ENCODE measurements around the gene B3GALT5.

The B3GALT5 gene

GRCh38 chr21:39649526-39649925, 36.8 kb downstream of the B3GALT5 start:
- TF ChIP-seq, protein P1, sequence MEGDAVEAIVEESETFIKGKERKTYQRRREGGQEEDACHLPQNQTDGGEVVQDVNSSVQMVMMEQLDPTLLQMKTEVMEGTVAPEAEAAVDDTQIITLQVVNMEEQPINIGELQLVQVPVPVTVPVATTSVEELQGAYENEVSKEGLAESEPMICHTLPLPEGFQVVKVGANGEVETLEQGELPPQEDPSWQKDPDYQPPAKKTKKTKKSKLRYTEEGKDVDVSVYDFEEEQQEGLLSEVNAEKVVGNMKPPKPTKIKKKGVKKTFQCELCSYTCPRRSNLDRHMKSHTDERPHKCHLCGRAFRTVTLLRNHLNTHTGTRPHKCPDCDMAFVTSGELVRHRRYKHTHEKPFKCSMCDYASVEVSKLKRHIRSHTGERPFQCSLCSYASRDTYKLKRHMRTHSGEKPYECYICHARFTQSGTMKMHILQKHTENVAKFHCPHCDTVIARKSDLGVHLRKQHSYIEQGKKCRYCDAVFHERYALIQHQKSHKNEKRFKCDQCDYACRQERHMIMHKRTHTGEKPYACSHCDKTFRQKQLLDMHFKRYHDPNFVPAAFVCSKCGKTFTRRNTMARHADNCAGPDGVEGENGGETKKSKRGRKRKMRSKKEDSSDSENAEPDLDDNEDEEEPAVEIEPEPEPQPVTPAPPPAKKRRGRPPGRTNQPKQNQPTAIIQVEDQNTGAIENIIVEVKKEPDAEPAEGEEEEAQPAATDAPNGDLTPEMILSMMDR (IDR thresholded peaks at IDR 0.05; ENCODE audit: low read depth, low read length, missing control alignments) = no peak
- no peak for DNase-seq (ENCODE audit: low read depth)
- H3K4me3 ChIP-seq (ENCODE audit: low read depth, low read length) = no peak overlapping the region
- in situ Hi-C loops (cut with HindIII; ENCODE audit: low sequenced_read_pairs) = no loop called here

- no peak overlapping the region for H3K4me3 ChIP-seq (ENCODE audit: low read depth, low read length)
- in situ Hi-C loops (cut with HindIII; ENCODE audit: low sequenced_read_pairs) = no loop called here
- DNase-seq (ENCODE audit: low read depth) = no peak
- TF ChIP-seq, protein P1 (IDR thresholded peaks at IDR 0.05; ENCODE audit: low read depth, low read length, missing control alignments) = no peak
These were observed 37.6 kb downstream of the B3GALT5 start for GRCh38 chr21:39650306-39650705.

DNA sequence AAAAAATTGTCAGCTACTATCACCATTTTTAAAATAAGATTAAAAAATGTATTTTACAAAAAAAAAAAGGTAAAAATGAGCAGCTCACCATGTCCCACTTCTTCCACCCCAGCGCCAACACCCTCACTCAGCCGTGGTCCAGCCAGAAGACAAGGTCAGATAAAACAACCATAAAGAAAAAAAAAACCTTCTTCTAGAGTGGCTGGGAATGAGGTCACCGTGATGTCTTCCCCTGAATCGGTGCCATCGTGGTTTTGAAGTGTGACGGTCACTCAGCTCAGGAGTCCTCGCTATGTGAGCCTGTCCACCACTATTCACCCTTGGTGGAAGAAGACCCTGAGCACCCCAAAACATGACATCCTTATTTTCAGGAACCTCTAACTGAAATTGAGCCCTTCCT, 38.1 kb downstream of the B3GALT5 start:
- TF ChIP-seq, protein P1 (IDR thresholded peaks at IDR 0.05; ENCODE audit: low read depth, low read length, missing control alignments) = no peak
- in situ Hi-C loops (cut with HindIII; ENCODE audit: low sequenced_read_pairs) = no loop called here
- no peak overlapping the region for H3K4me3 ChIP-seq (ENCODE audit: low read depth, low read length)
- no peak for DNase-seq (ENCODE audit: low read depth)

DNA sequence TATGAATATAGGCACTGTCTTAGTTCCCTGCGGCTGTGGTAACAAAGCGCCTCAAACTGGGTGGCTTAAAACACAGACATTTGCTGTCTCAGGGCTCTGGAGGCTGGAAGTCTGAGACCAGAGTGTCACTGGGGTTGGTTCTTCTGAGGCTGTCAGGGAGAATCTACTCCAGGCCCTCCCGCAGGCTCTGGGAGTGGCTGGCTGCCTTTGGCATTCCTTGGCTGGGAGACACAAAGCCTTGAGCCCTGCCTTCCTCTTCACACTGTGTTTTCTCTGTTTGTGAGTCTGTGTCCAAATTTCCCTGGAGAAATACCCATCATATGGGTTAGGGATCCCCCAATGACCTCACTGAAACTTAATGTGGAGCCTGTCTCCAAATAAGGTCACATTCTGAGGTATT, 38.5 kb downstream of the B3GALT5 start:
- no peak for DNase-seq (ENCODE audit: low read depth)
- in situ Hi-C loops (cut with HindIII; ENCODE audit: low sequenced_read_pairs) = no loop called here
- TF ChIP-seq, protein P1 (IDR thresholded peaks at IDR 0.05; ENCODE audit: low read depth, low read length, missing control alignments) = no peak
- no peak overlapping the region for H3K4me3 ChIP-seq (ENCODE audit: low read depth, low read length)

DNA sequence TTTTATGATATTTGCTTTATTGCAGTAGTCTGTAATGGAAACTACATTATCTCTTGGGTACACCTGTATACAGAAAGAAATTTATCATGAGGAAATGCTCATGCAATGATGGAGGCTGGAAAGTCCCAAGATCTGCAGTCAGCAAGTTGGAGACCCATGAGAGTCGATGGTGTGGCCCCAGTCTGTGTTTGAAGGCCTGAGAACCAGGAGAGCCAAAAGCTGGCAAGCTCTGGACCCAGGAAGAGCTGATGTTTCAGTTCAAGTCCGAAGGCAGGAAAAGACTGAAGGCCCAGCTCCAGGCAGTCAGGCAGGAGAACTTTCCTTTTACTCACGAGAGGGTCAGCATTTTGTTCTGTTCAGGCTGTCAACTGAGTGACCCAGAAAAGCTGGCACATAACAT, 42.2 kb downstream of the B3GALT5 start:
- in situ Hi-C loops (cut with HindIII; ENCODE audit: low sequenced_read_pairs) = no loop called here
- H3K4me3 ChIP-seq (ENCODE audit: low read depth, low read length) = no peak overlapping the region
- no peak for DNase-seq (ENCODE audit: low read depth)
- TF ChIP-seq, protein P1 (IDR thresholded peaks at IDR 0.05; ENCODE audit: low read depth, low read length, missing control alignments) = no peak

GRCh38 chr21:39655589-39655988, 42.8 kb downstream of the B3GALT5 start:
- in situ Hi-C loops (cut with HindIII; ENCODE audit: low sequenced_read_pairs) = no loop called here
- no peak overlapping the region for H3K4me3 ChIP-seq (ENCODE audit: low read depth, low read length)
- TF ChIP-seq, protein P1 (IDR thresholded peaks at IDR 0.05; ENCODE audit: low read depth, low read length, missing control alignments) = no peak
- DNase-seq (ENCODE audit: low read depth) = no peak

DNA sequence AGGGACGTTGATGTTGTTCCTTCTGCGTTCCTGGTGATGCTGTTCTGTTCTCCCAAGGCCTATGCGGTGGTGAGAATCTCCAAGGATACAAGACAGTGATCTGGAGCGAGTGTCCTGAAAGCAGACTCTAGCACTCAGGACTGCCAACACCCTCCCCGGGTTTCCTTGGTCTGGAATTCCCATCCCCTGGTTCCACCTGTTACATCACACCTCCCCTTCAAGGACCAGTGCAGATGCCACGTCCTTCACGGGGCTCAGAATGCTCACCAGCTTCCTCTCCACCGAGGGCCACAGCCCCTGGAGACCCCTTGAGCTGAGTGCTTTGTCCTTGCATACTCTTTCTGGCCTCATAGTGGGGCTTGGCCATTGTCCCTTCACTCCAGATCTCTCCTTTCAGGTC, 43.5 kb downstream of the B3GALT5 start:
- DNase-seq (ENCODE audit: low read depth) = no peak
- no peak overlapping the region for H3K4me3 ChIP-seq (ENCODE audit: low read depth, low read length)
- TF ChIP-seq, protein P1 (IDR thresholded peaks at IDR 0.05; ENCODE audit: low read depth, low read length, missing control alignments) = no peak
- in situ Hi-C loops (cut with HindIII; ENCODE audit: low sequenced_read_pairs) = no loop called here
